Stimulated activated naive CD8-positive, alpha-beta T cell treated with anti-CD3 and anti-CD28 coated beads, Interleukin-15, amount 100 ng/mL, for 72 hours (primary cell): ENCODE measurements around the gene PRODH.
"Not testable (repeated sequence)": the region's sequence is repeated elsewhere in the genome, so short reads cannot be mapped to it uniquely, and the experiment has no call there.

ENCODE experiments used
- ATAC-seq: fragments of 150-1000 bp; cut with Tn5 transposase; 2 replicates; pipeline ENCODE4 v1.10.0; 2021; ENCODE audit warnings: mild to moderate bottlenecking, moderate library complexity
- DNase-seq, 2 donors: peaks; one replicate each; pipeline ENCODE4 v3.0.0; 2021 to 2022
- H3K27ac Mint-ChIP-seq, 2 donors: one replicate each; pipeline ENCODE4 v1.8.0; 2022; ENCODE audit warnings: mild to moderate bottlenecking in 2 of 2, mixed read lengths in 2 of 2, moderate library complexity in 2 of 2
- H3K27me3 Mint-ChIP-seq: one replicate; pipeline ENCODE4 v1.8.0; 2022; ENCODE audit warnings: mixed read lengths
- H3K4me1 Mint-ChIP-seq: one replicate; pipeline ENCODE4 v1.8.0; 2022; ENCODE audit warnings: mild to moderate bottlenecking, mixed read lengths
- H3K4me3 Mint-ChIP-seq, 2 donors: one replicate each; pipeline ENCODE4 v1.8.0; 2022; ENCODE audit warnings: mild to moderate bottlenecking in 2 of 2, mixed read lengths in 2 of 2, moderate library complexity in 1 of 2
- H3K9me3 Mint-ChIP-seq, 2 donors: one replicate each; pipeline ENCODE4 v1.8.0; 2022; ENCODE audit warnings: mixed read lengths in 2 of 2

PRODH gene

DNA sequence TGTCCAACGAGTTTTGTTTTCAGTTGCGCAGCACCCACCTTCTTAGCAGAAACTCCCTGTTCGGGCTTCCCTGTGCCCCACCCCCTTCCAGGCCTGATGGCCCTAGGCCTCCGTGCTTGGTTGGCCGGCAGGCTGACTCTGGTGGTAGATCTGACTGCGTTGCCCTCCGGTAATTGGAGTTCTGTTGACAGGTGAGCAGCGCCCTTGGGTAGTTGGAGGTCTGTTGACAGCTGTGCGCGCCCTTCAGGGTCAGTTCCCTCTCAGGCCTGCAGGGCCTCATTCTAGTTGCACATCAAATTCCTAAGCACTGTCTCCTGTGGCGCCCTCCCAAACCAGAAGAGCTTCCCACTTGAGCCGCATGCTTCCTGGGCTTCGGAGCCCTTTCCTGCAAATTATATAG is 29.2 kb downstream of the PRODH start:
- H3K4me1 Mint-ChIP-seq = no peaks in the 10 kb centered on the region
- no peak for ATAC-seq
- H3K4me3 Mint-ChIP-seq = no peak overlapping the region
- DNase-seq = no peak
- H3K9me3 Mint-ChIP-seq = no peaks in the 10 kb centered on the region
- no peak overlapping the region for H3K27ac Mint-ChIP-seq
- no peaks in the 10 kb centered on the region for H3K27me3 Mint-ChIP-seq

DNA sequence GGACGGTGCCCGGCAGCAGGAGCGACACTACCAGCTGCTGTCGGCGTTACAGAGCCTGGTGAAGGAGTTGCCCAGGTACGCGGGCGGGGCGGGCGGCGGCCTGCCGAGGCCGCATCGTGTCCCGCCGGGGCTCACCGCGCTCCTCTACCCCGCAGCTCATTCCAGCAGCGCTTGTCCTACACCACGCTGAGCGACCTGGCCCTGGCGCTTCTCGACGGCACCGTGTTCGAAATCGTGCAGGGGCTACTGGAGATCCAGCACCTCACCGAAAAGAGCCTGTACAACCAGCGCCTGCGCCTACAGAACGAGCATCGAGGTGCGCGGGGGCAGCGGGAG is 29.7 kb downstream of the PRODH start:
- H3K4me1 Mint-ChIP-seq, H3K4me3 Mint-ChIP-seq, H3K27ac Mint-ChIP-seq, H3K9me3 Mint-ChIP-seq, H3K27me3 Mint-ChIP-seq, DNase-seq: not testable (repeated sequence)
- peak; percentile 60 for ATAC-seq

GRCh38 chr22:18905540-18906409 is 30.3 kb downstream of the PRODH start, which contains the start of gene DGCR6:
TSS of gene DGCR6 (plus strand) at chr22:18906320. CDS start at chr22:18906375, 55 bp downstream.
- ATAC-seq (peak; percentile 98), DNase-seq (no peak)
- Mint-ChIP-seq H3K27ac (no peak within 1 kb of the TSS), H3K9me3 (no peaks in the 10 kb centered on the region), H3K27me3 (no peaks in the 10 kb centered on the region), H3K4me3 (no peak within 1 kb of the TSS), H3K4me1 (no peaks in the 10 kb centered on the region)

DNA sequence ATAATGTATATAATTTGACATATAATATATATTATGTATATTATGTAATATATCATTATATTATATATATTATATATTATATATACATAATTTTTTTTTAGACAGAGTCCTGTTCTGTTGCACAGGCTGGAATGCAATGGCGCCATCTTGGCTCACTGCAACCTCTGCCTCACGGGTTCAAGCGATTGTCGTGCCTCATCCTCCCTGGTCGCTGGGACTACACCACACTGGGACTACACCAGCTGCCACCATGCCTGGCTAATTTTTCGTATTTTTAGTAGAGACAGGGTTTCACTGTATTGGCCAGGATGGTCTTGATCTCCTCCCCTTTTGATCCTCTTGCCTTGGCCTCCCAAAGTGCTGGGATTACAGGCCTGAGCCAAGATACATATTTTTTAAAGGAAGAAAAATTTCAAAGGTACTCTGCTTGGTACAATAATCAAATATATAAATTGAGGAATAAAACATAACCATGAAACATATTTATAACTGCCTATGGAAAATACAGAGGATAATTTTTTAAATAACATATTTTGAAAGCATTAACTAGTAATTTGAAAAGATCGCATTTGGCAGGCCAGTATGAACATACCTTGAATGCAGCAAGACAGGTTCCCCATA is 39.9 kb downstream of the PRODH start:
- not testable (repeated sequence) for H3K4me3 Mint-ChIP-seq, H3K4me1 Mint-ChIP-seq, H3K9me3 Mint-ChIP-seq, ATAC-seq, H3K27ac Mint-ChIP-seq, H3K27me3 Mint-ChIP-seq
- DNase-seq = peak in 1 of 2 donors; percentile 24

GRCh38 chr22:18893775-18894174 is 42.3 kb downstream of the PRODH start:
- not testable (repeated sequence) for H3K27me3 Mint-ChIP-seq, ATAC-seq, H3K9me3 Mint-ChIP-seq, DNase-seq, H3K4me1 Mint-ChIP-seq, H3K27ac Mint-ChIP-seq, H3K4me3 Mint-ChIP-seq

- DNase-seq, H3K9me3 Mint-ChIP-seq, H3K4me1 Mint-ChIP-seq, H3K27ac Mint-ChIP-seq, H3K4me3 Mint-ChIP-seq, ATAC-seq, H3K27me3 Mint-ChIP-seq: not testable (repeated sequence)
Measured at GRCh38 chr22:18890510-18891192, 45.4 kb downstream of the PRODH start.

- ATAC-seq (no peak), DNase-seq (no peak)
- H3K4me1 Mint-ChIP-seq = no peaks in the 10 kb centered on the region
- no peaks in the 10 kb centered on the region for H3K9me3 Mint-ChIP-seq
- no peaks in the 10 kb centered on the region for H3K27me3 Mint-ChIP-seq
- no peak overlapping the region for H3K27ac Mint-ChIP-seq
- H3K4me3 Mint-ChIP-seq = no peak overlapping the region
Measured at GRCh38 chr22:18888115-18888514, 48.0 kb downstream of the PRODH start.

DNA sequence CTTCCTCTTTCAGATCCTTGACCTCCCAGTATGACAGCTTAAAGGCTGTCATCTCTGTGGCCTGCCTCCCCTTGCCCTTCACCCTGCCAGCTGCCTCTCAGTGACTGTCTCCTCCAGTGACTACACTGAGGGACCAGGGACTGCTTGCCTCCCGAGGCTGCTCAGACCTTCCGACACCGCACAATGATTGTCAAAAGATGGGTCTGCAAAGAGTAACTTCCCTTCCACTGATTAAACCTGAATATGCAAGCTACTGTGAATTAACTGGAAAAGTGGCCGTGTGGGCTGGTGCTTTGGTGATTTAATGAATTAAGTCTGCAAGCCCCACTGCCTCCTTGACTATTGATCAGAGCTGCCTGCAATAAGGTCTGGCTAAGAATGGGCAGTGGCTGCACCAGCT is 51.6 kb downstream of the PRODH start:
- not testable (repeated sequence) for H3K27ac Mint-ChIP-seq, H3K27me3 Mint-ChIP-seq, H3K4me1 Mint-ChIP-seq, DNase-seq, H3K9me3 Mint-ChIP-seq, ATAC-seq, H3K4me3 Mint-ChIP-seq

DNA sequence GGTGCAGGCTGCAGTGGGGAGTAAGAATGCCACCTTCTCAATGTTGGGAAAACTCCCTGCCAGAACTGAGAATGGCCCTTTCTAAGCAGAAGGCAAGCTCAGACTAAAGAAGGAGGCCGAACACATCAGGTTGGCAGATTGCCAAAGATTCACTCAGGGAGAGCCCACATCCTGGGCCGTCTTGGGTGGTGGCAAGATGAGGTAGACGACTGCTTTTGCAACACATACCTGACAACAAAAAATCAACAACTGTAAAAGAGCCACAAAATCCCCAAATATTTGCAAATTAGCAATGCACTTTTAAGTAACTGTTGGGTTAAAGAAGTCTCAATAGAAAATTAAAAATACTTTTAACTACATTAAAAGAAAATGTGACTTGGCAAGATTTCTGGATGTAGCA is 54.8 kb downstream of the PRODH start:
- not testable (repeated sequence) for ATAC-seq, H3K27ac Mint-ChIP-seq, H3K4me1 Mint-ChIP-seq, H3K27me3 Mint-ChIP-seq, H3K9me3 Mint-ChIP-seq, H3K4me3 Mint-ChIP-seq
- DNase-seq = peak; percentile 52 to 61
